AG04450 (cell line): ENCODE results near the gene CRISP1. TPM values are rescaled to one million over a fixed set of nuclear protein-coding genes. Genes with fewer than 3 reads are reported as not detected.
"Not testable (repeated sequence)": the region's sequence is repeated elsewhere in the genome, so short reads cannot be mapped to it uniquely, and the experiment has no call there.

ENCODE experiments used
- CTCF ChIA-PET: fragments of 300-600, 350-600 bp; formaldehyde crosslinking; extraction: SDS; loops from one replicate; lab custom pipeline; 2022; ENCODE audit warnings: antibody characterized with exemption, inconsistent platforms; lab: Charles Lee
- POLR2A ChIA-PET: fragments of 350-600 bp; formaldehyde crosslinking; extraction: SDS; loops from one replicate; lab custom pipeline; 2021; ENCODE audit warnings: antibody characterized with exemption, inconsistent platforms; lab: Yijun Ruan, JAX
- DNase-seq: peaks from one replicate; pipeline ENCODE4 v3.0.0-alpha.2; 2011; ENCODE audit warnings: low read depth, low spot score
- H3K27ac ChIP-seq: one replicate; pipeline ENCODE4 v1.5.1; 2012; ENCODE audit warnings: low read depth, low read length, control low read depth
- H3K27me3 ChIP-seq: one replicate; pipeline ENCODE4 v1.6.0; 2012; ENCODE audit warnings: low read length; ENCODE audit not compliant: control insufficient read depth, insufficient read depth
- H3K4me3 ChIP-seq: 2 replicates; pipeline ENCODE4 v1.5.1; 2011; ENCODE audit warnings: mild to moderate bottlenecking, low read depth, low read length, control low read depth
- H3K9me3 ChIP-seq: 2 replicates; pipeline ENCODE4 v1.5.1; 2012; ENCODE audit warnings: low read length; ENCODE audit not compliant: control insufficient read depth, insufficient read depth
- polyA plus RNA-seq: library from polyadenylated mRNA; depleted of rRNA; stranded (reverse); fragments of >200 nt; gene quantifications from 2 replicates; pipeline ENCODE4 v1.2.3, GENCODE V29; 2011
- TF ChIP-seq, protein P1 (sequence below): IDR thresholded peaks from 2 replicates; pipeline ENCODE4 v1.5.1; 2011; ENCODE audit warnings: low read depth, low read length, control low read depth, inconsistent platforms

The CRISP1 gene
- polyA plus RNA-seq, 1 experiment: not detected

DNA sequence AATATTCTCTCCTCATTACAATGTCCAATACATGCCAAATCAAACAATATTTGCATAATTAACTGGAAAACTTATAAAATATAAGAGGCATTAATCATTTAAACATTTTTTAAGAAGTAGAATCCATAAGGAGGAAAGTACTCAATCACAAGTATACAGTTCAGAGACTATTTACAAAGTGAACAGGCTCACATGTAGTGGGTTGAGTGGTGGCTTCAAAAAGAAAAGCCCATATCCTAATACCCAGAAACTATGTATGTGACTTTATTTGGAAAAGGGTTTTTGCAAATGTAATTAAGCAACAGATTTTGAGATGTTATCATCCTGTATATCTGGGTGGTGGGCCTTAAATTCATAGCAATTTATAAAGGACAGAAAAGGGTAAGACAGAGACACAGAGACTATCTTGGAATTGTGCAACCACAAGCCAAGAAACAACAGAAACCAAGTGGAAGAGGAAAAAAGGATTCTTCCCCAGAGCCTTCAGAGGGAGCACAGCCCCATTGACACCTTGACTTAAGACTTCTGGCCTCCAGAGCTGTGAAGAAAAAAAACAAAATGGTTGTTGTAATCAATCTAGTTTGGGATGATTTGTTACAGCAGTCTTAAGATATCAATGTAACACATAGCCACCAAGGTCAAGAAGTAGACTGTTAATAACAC lies 32.7 kb upstream of the CRISP1 start:
- TF ChIP-seq, protein P1, sequence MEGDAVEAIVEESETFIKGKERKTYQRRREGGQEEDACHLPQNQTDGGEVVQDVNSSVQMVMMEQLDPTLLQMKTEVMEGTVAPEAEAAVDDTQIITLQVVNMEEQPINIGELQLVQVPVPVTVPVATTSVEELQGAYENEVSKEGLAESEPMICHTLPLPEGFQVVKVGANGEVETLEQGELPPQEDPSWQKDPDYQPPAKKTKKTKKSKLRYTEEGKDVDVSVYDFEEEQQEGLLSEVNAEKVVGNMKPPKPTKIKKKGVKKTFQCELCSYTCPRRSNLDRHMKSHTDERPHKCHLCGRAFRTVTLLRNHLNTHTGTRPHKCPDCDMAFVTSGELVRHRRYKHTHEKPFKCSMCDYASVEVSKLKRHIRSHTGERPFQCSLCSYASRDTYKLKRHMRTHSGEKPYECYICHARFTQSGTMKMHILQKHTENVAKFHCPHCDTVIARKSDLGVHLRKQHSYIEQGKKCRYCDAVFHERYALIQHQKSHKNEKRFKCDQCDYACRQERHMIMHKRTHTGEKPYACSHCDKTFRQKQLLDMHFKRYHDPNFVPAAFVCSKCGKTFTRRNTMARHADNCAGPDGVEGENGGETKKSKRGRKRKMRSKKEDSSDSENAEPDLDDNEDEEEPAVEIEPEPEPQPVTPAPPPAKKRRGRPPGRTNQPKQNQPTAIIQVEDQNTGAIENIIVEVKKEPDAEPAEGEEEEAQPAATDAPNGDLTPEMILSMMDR: no peak

DNA sequence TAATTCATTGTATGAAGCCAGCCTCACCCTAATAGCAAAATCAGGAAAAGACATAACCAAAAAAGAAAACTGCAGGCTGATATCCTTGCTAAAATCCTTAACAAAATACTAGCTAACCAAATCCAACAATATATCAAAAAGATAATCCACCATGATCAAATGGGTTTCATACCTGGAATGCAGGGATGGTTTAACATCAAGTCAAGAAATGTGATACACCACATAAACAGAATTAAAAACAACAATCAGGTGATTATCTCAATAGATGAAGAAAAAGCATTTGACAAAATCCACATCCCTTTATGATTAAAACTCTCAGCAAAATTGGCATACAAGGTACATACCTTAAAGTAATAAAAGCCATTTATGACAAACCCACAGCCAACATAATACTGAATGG lies 29.2 kb upstream of the CRISP1 start:
- H3K27ac ChIP-seq, CTCF ChIA-PET, H3K4me3 ChIP-seq, POLR2A ChIA-PET, H3K9me3 ChIP-seq, H3K27me3 ChIP-seq, DNase-seq: not testable (repeated sequence)

More for the DNA sequence above, 32.7 kb upstream of the CRISP1 start:
- no peak for DNase-seq
- H3K27ac ChIP-seq: no peak overlapping the region
- H3K9me3 ChIP-seq: no peaks in the 10 kb centered on the region
- H3K4me3 ChIP-seq: no peak overlapping the region
- H3K27me3 ChIP-seq: no peaks in the 10 kb centered on the region
- ChIA-PET POLR2A (no interaction called here), CTCF (no interaction called here)

DNA sequence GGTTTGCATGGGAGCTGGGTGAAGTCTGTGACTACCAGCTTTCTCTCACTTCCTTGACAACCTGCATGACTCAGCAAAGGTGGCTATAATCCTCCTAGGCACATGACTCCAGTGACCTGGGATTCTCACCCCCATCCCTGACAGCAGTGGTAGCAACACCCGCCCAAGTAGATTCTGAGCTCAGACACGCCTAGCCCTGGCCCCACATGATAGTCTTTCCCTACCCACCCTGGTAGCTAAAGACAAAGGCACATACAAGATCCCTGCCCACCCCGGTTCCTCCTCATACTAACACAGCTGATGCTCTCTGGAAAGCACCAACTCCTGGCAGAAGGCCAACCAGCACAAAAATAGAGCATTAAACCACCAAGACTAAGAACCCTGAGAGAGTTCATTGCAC lies 25.9 kb upstream of the CRISP1 start:
- Histone ChIP-seq H3K4me3 (no peak overlapping the region), H3K27ac (no peak overlapping the region), H3K9me3 (no peaks in the 10 kb centered on the region), H3K27me3 (no peaks in the 10 kb centered on the region)
- ChIA-PET POLR2A (no interaction called here), CTCF (no interaction called here)
- no peak for DNase-seq
- TF ChIP-seq, protein P1: no peak

DNA sequence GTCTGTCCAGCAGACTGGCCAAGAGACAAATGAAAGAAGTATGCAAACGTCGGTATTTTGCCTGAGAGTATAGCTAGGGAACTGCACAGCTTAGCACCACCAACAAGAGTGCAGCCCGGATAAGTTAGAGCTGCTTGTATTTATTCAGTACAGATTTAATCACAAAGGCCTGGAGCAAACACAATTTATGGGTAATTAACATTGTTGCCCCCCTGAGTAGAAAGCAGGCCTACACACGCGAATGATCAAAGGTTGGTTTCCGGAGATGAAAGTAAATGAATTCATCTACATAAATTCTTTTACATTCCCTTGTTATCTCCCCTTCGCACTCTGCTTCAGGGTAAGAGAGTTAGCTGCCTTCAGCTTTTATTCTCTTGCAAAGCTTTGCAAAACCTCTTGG lies 24.7 kb upstream of the CRISP1 start:
- no peak overlapping the region for H3K4me3 ChIP-seq
- no peaks in the 10 kb centered on the region for H3K9me3 ChIP-seq
- ChIA-PET CTCF (no interaction called here), POLR2A (no interaction called here)
- H3K27me3 ChIP-seq: no peaks in the 10 kb centered on the region
- DNase-seq: no peak
- TF ChIP-seq, protein P1: no peak
- H3K27ac ChIP-seq: no peak overlapping the region

DNA sequence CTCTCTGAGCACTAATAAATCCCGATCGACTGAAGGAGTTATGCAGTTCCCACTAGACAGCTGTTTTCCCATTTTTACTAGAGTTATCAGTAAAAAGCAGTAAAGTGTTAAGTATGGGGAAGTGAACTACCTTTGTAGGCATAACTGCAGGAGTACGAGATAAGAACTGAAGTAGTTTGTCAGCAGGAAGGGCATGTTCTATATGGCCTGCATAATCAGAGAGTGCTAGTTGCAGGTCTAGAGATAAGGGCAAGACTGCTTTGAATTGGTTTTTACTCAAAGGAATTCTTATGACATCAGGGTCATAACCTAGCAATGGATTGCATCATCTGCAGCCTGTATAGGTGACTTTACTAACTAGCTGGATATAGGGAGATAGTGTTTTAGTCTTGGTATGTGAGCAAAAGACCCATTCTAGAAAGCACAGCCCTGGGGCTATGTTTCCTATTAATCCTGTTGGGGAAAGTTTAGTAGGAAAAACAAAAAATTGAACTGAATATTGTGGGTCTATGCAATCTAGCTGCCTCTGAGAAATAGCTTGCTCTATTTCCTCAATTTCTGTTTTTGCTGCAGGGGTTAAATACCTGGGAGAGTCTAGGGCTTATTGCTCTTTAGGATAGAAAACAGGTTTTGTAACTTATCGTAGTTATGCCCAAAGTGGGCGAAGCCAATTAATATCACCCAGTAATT lies 22.6 kb upstream of the CRISP1 start:
- ChIA-PET POLR2A (no interaction called here), CTCF (no interaction called here)
- Histone ChIP-seq H3K27ac (no peak overlapping the region), H3K9me3 (no peaks in the 10 kb centered on the region), H3K27me3 (no peaks in the 10 kb centered on the region), H3K4me3 (no peak overlapping the region)
- TF ChIP-seq, protein P1: no peak
- DNase-seq: no peak
